KG1 (cell line): ENCODE results near the gene JOSD1.

Source experiments
- DNase-seq: peaks from one replicate; lab custom pipeline; 2025; lab: John Stamatoyannopoulos, UW

Gene JOSD1

GRCh38 chr22:38733329-38733723 lies 32.6 kb upstream of the JOSD1 start:
- DNase-seq, result no peak

GRCh38 chr22:38732251-38732815 lies 31.6 kb upstream of the JOSD1 start:
- no peak for DNase-seq

GRCh38 chr22:38731703-38732161 lies 31.0 kb upstream of the JOSD1 start:
- DNase-seq, result no peak

GRCh38 chr22:38730411-38730871 lies 29.7 kb upstream of the JOSD1 start:
- no peak for DNase-seq

- no peak for DNase-seq
Observed at GRCh38 chr22:38729946-38730345, 29.2 kb upstream of the JOSD1 start.

GRCh38 chr22:38728871-38729796 lies 28.4 kb upstream of the JOSD1 start:
- DNase-seq, result no peak

GRCh38 chr22:38727530-38728451 lies 27.0 kb upstream of the JOSD1 start:
- no peak for DNase-seq

- no peak for DNase-seq
Observed at GRCh38 chr22:38727123-38727522, 26.4 kb upstream of the JOSD1 start.

- no peak for DNase-seq
Observed at GRCh38 chr22:38725900-38726655, 25.3 kb upstream of the JOSD1 start.

GRCh38 chr22:38724926-38725571 lies 24.3 kb upstream of the JOSD1 start:
- no peak for DNase-seq

GRCh38 chr22:38724176-38724575 lies 23.4 kb upstream of the JOSD1 start:
- no peak for DNase-seq

GRCh38 chr22:38721551-38721950 lies 20.8 kb upstream of the JOSD1 start:
- DNase-seq, result no peak

- no peak for DNase-seq
Observed at GRCh38 chr22:38720350-38720749, 19.6 kb upstream of the JOSD1 start.

- no peak for DNase-seq
Observed at GRCh38 chr22:38719196-38719595, 18.5 kb upstream of the JOSD1 start.

GRCh38 chr22:38718414-38718813 lies 17.7 kb upstream of the JOSD1 start:
- no peak for DNase-seq

GRCh38 chr22:38717244-38717643 lies 16.5 kb upstream of the JOSD1 start:
- no peak for DNase-seq

GRCh38 chr22:38716826-38717225 lies 16.1 kb upstream of the JOSD1 start:
- DNase-seq, result no peak

GRCh38 chr22:38716271-38716670 lies 15.5 kb upstream of the JOSD1 start:
- no peak for DNase-seq

- DNase-seq, result no peak
Observed at GRCh38 chr22:38715852-38716251, 15.1 kb upstream of the JOSD1 start.

- DNase-seq, result no peak
Observed at GRCh38 chr22:38715176-38715764, 14.5 kb upstream of the JOSD1 start.

- DNase-seq, result no peak
Observed at GRCh38 chr22:38713921-38714320, 13.2 kb upstream of the JOSD1 start.
